HG03378 (cell line): ENCODE results near the gene FEV.

ENCODE experiments used
- ATAC-seq: cut with Tn5 transposase; IDR thresholded peaks from one replicate; pipeline ENCODE4 v1.9.1; 2021; ENCODE audit warnings: mild to moderate bottlenecking, moderate library complexity; ENCODE audit not compliant: unreplicated experiment

FEV gene

GRCh38 chr2:218979846-218980734 is 4.9 kb downstream of the FEV start:
- ATAC-seq = peak; percentile 74

- ATAC-seq = no peak
Observed at GRCh38 chr2:218975060-218975777, 9.8 kb downstream of the FEV start.

GRCh38 chr2:218970894-218971293 is 14.1 kb downstream of the FEV start:
- no peak for ATAC-seq

GRCh38 chr2:218964041-218964771 is 20.8 kb downstream of the FEV start:
- ATAC-seq = no peak

- no peak for ATAC-seq
Observed at GRCh38 chr2:218963601-218964000, 21.4 kb downstream of the FEV start.

GRCh38 chr2:218962859-218963492 is 22.0 kb downstream of the FEV start:
- no peak for ATAC-seq

- no peak for ATAC-seq
Observed at GRCh38 chr2:218961651-218962570, 23.1 kb downstream of the FEV start.

GRCh38 chr2:218961229-218961628 is 23.8 kb downstream of the FEV start:
- ATAC-seq = no peak

- ATAC-seq = no peak
Observed at GRCh38 chr2:218960309-218961165, 24.4 kb downstream of the FEV start.

GRCh38 chr2:218959761-218960308 is 25.1 kb downstream of the FEV start:
- ATAC-seq = no peak

- ATAC-seq = peak; percentile 89
Observed at GRCh38 chr2:218959141-218959731, 25.7 kb downstream of the FEV start, which contains the start of gene CDK5R2. CDK5R2 (plus strand) TSS chr2:218959666; CDS start chr2:218959821, 155 bp downstream.

- no peak for ATAC-seq
Observed at GRCh38 chr2:218958276-218958675, 26.7 kb downstream of the FEV start.

- ATAC-seq = no peak
Observed at GRCh38 chr2:218957671-218958070, 27.3 kb downstream of the FEV start.

GRCh38 chr2:218956039-218956438 is 28.9 kb downstream of the FEV start:
- no peak for ATAC-seq

- no peak for ATAC-seq
Observed at GRCh38 chr2:218954541-218955300, 30.3 kb downstream of the FEV start.

GRCh38 chr2:218953366-218953954 is 31.5 kb downstream of the FEV start:
- ATAC-seq = no peak

GRCh38 chr2:218952160-218952559 is 32.8 kb downstream of the FEV start:
- ATAC-seq = no peak
